ENCODE results near the gene ETV7. TPM values are rescaled to one million over a fixed set of nuclear protein-coding genes. Genes with fewer than 3 reads are reported as not detected.

The ETV7 gene
- total RNA-seq, 2 donors from 2014 or later: 0.74 to 1.8 TPM

DNA sequence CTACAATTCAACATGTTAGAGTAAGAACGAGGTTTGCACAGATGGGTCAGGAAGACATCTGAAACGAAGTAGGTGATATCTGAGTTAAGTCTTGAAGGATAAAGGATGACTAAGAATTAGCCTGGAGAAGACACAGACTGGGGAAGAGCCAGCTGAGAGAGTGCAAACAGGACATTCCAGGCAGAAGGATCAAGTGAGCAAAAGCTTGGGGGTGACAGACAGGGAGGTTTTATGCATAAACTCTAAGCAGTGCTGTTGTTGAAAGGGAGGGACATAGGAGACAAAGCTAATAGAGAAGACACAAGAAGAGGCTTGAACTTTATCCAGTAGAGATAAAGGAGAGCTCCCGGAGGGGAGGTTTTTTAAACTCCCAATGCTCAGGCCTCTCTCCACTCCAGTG, 15.0 kb upstream of the ETV7 start:
- WGBS: 75% methylated on average over 3 of the region's 3 CpGs
- H3K4me3 ChIP-seq: no peak overlapping the region
- H3K27me3 ChIP-seq (replicated peaks; ENCODE audit: insufficient read depth): no peaks in the 10 kb centered on the region
- no peaks in the 10 kb centered on the region for H3K36me3 ChIP-seq
- no peaks in the 10 kb centered on the region for H3K9me3 ChIP-seq
- H3K27ac ChIP-seq: no peak overlapping the region
- TF ChIP-seq POLR2A (IDR thresholded peaks at IDR 0.05): no peak
- DNase-seq (ENCODE audit: low spot score): no peak
- no peaks in the 10 kb centered on the region for H3K4me1 ChIP-seq (replicated peaks)
- intact Hi-C loops (cut with DNase I): no loop called here

GRCh38 chr6:36399970-36400369, 12.5 kb upstream of the ETV7 start:
- WGBS: 78% methylated on average over 1 of the region's 1 CpG
- DNase-seq (ENCODE audit: low spot score): no peak
- TF ChIP-seq CTCF (IDR thresholded peaks at IDR 0.05) (no peak), POLR2AphosphoS5 (IDR thresholded peaks at IDR 0.05) (no peak), POLR2A (IDR thresholded peaks at IDR 0.05) (no peak)
- H3K36me3 ChIP-seq: no peaks in the 10 kb centered on the region
- no peak overlapping the region for H3K4me3 ChIP-seq
- no peaks in the 10 kb centered on the region for H3K4me1 ChIP-seq (replicated peaks)
- H3K9me3 ChIP-seq: no peaks in the 10 kb centered on the region
- intact Hi-C loops (cut with DNase I): no loop called here
- no peak overlapping the region for H3K27ac ChIP-seq
- H3K27me3 ChIP-seq (replicated peaks; ENCODE audit: insufficient read depth): no peaks in the 10 kb centered on the region

GRCh38 chr6:36392621-36393020, 5.2 kb upstream of the ETV7 start:
- no peak overlapping the region for H3K4me3 ChIP-seq
- no peaks in the 10 kb centered on the region for H3K27me3 ChIP-seq (replicated peaks; ENCODE audit: insufficient read depth)
- no peaks in the 10 kb centered on the region for H3K36me3 ChIP-seq
- TF ChIP-seq POLR2AphosphoS5 (IDR thresholded peaks at IDR 0.05): no peak
- no peak for TF ChIP-seq CTCF (IDR thresholded peaks at IDR 0.05)
- TF ChIP-seq POLR2A (IDR thresholded peaks at IDR 0.05): no peak
- H3K4me1 ChIP-seq (replicated peaks): no peaks in the 10 kb centered on the region
- no peak for DNase-seq (ENCODE audit: low spot score)
- WGBS: 98% methylated on average over 5 of the region's 5 CpGs
- intact Hi-C loops (cut with DNase I): no loop called here
- H3K9me3 ChIP-seq: no peaks in the 10 kb centered on the region
- H3K27ac ChIP-seq: no peak overlapping the region

- H3K27me3 ChIP-seq (replicated peaks; ENCODE audit: insufficient read depth): no peaks in the 10 kb centered on the region
- TF ChIP-seq POLR2A (IDR thresholded peaks at IDR 0.05): no peak
- no peak for TF ChIP-seq CTCF (IDR thresholded peaks at IDR 0.05)
- TF ChIP-seq POLR2AphosphoS5 (IDR thresholded peaks at IDR 0.05): no peak
- intact Hi-C loops (cut with DNase I): no loop called here
- H3K4me1 ChIP-seq (replicated peaks): no peaks in the 10 kb centered on the region
- H3K27ac ChIP-seq: no peak overlapping the region
- H3K4me3 ChIP-seq: no peak overlapping the region
- no peaks in the 10 kb centered on the region for H3K9me3 ChIP-seq
- no peaks in the 10 kb centered on the region for H3K36me3 ChIP-seq
- no peak for DNase-seq (ENCODE audit: low spot score)
Measured at GRCh38 chr6:36389353-36389752, 1.9 kb upstream of the ETV7 start.

GRCh38 chr6:36386495-36387439, 702 bp downstream of the ETV7 start:
- WGBS: 1% methylated on average over 33 of the region's 33 CpGs
- Histone ChIP-seq H3K36me3 (no peaks in the 10 kb centered on the region), H3K4me1 (replicated peaks) (no peaks in the 10 kb centered on the region), H3K9me3 (no peaks in the 10 kb centered on the region), H3K27me3 (replicated peaks; ENCODE audit: insufficient read depth) (no peaks in the 10 kb centered on the region), H3K27ac (peak overlapping the region; percentile 35 to 70), H3K4me3 (peak overlapping the region; percentile 45 to 49)
- no peak for TF ChIP-seq POLR2A (IDR thresholded peaks at IDR 0.05)
- no peak for TF ChIP-seq POLR2AphosphoS5 (IDR thresholded peaks at IDR 0.05)
- peak; percentile 30 for DNase-seq (ENCODE audit: low spot score)
- intact Hi-C loops (cut with DNase I): no loop called here

- Histone ChIP-seq H3K9me3 (no peaks in the 10 kb centered on the region), H3K36me3 (no peaks in the 10 kb centered on the region), H3K4me1 (replicated peaks) (no peaks in the 10 kb centered on the region), H3K27me3 (replicated peaks; ENCODE audit: insufficient read depth) (no peaks in the 10 kb centered on the region), H3K4me3 (no peak overlapping the region), H3K27ac (no peak overlapping the region)
- no peak for DNase-seq (ENCODE audit: low spot score)
- whole genome bisulfite sequencing: 89% methylated on average over 2 of the region's 2 CpGs
- intact Hi-C loops (cut with DNase I): no loop called here
- TF ChIP-seq CTCF (IDR thresholded peaks at IDR 0.05) (no peak), POLR2A (IDR thresholded peaks at IDR 0.05) (no peak), POLR2AphosphoS5 (IDR thresholded peaks at IDR 0.05) (no peak)
Measured at GRCh38 chr6:36384095-36384494, 3.4 kb downstream of the ETV7 start.

Data from prostate gland (tissue), 2 donors.